OCI-LY7 (cell line): Measurements from ENCODE around the gene NT5M. TPM values are rescaled to one million over a fixed set of nuclear protein-coding genes. Genes with fewer than 3 reads are reported as not detected.

Source experiments
- BruUV-seq: library from RNA; stranded (reverse); fragments of 400-500 nt; replicated peaks from 2 replicates; lab custom pipeline; 2021; lab: Mats Ljungman, UMichigan
- CTCF ChIA-PET: fragments of 300-600 bp; sonication (Branson Sonifier 250); formaldehyde crosslinking; loops from one replicate; lab custom pipeline; 2022; ENCODE audit warnings: antibody characterized with exemption; ENCODE audit not compliant: unreplicated experiment; lab: Charles Lee
- POLR2A ChIA-PET: fragments of 300-600 bp; sonication (Branson Sonifier 250); formaldehyde crosslinking; loops from one replicate; lab custom pipeline; 2022; ENCODE audit warnings: antibody characterized with exemption; lab: Charles Lee
- DNase-seq: peaks from one replicate; pipeline ENCODE4 v3.0.0-alpha.2; 2015; ENCODE audit warnings: low spot score
- H2AFZ ChIP-seq: fragments of 200-600 bp; sonication (generic), shearing (Covaris generic); 2 replicates; pipeline ENCODE4 v1.6.1; 2014; ENCODE audit warnings: mild to moderate bottlenecking, antibody characterized with exemption, low read length, moderate library complexity
- H3K27ac ChIP-seq: fragments of 200-600 bp; sonication (generic); 2 replicates; pipeline ENCODE4 v1.5.1; 2014; ENCODE audit warnings: mixed run types, low read depth, mild to moderate bottlenecking, moderate library complexity, low read length, inconsistent platforms; ENCODE audit not compliant: poor library complexity, severe bottlenecking
- H3K36me3 ChIP-seq: fragments of 200-600 bp; sonication (generic); 2 replicates; pipeline ENCODE4 v1.6.1; 2014; ENCODE audit warnings: mild to moderate bottlenecking, antibody characterized with exemption, low read length, moderate library complexity, mixed read lengths; ENCODE audit not compliant: insufficient read depth
- H3K4me1 ChIP-seq: fragments of 200-600 bp; sonication (generic); 2 replicates; pipeline ENCODE4 v1.5.1; 2014; ENCODE audit warnings: mild to moderate bottlenecking, low read length; ENCODE audit not compliant: insufficient read depth, poor library complexity, severe bottlenecking
- H3K4me2 ChIP-seq: fragments of 200-600 bp; sonication (generic); 2 replicates; pipeline ENCODE4 v1.6.1; 2014; ENCODE audit warnings: mild to moderate bottlenecking, low read length
- H3K4me3 ChIP-seq: fragments of 200-600 bp; sonication (generic); 2 replicates; pipeline ENCODE4 v1.5.1; 2014; ENCODE audit warnings: mild to moderate bottlenecking, low read depth, low read length; ENCODE audit not compliant: poor library complexity, severe bottlenecking
- H3K79me2 ChIP-seq: fragments of 200-600 bp; sonication (generic); 2 replicates; pipeline ENCODE4 v1.6.1; 2016; ENCODE audit warnings: low read depth, mild to moderate bottlenecking, low read length, moderate library complexity, mixed read lengths; ENCODE audit not compliant: insufficient read depth
- H3K9me2 ChIP-seq: fragments of 200-600 bp; sonication (generic); 2 replicates; pipeline ENCODE4 v1.6.1; 2016; ENCODE audit warnings: mild to moderate bottlenecking, low read length, mixed read lengths; ENCODE audit not compliant: insufficient read depth
- H3K9me3 ChIP-seq: fragments of 200-600 bp; sonication (generic); 2 replicates; pipeline ENCODE4 v1.6.1; 2014; ENCODE audit warnings: mild to moderate bottlenecking, mixed run types, low read length, mixed read lengths
- H4K20me1 ChIP-seq: fragments of 200-600 bp; sonication (generic); 2 replicates; pipeline ENCODE4 v1.6.1; 2014; ENCODE audit warnings: mild to moderate bottlenecking, antibody characterized with exemption, low read length, moderate library complexity, mixed read lengths; ENCODE audit not compliant: insufficient read depth
- CTCF ChIP-seq: fragments of 200-600 bp; sonication (generic); conservative IDR thresholded peaks from 2 replicates; pipeline ENCODE4 v1.5.1; 2014; ENCODE audit warnings: mild to moderate bottlenecking, antibody characterized with exemption, low read length, moderate library complexity, mixed read lengths
- EZH2phosphoT487 ChIP-seq: fragments of 200-600 bp; sonication (generic); IDR thresholded peaks from 2 replicates; pipeline ENCODE4 v1.6.1; 2018; ENCODE audit warnings: low read depth, borderline replicate concordance, mild to moderate bottlenecking, mixed run types, antibody characterized with exemption, low read length, moderate library complexity, mixed read lengths
- intact Hi-C: fragments of 100-400 bp; cut with micrococcal nuclease; formaldehyde crosslinking; loops from one replicate; pipeline ENCODE4 v1.10.0; 2022; ENCODE audit not compliant: unreplicated experiment
- total RNA-seq, 2 experiments: library from RNA; depleted of rRNA in 1 of 2; stranded (reverse); fragments of >200 nt in 1 of 2; shearing (Covaris generic) in 1 of 2; gene quantifications; 2 replicates each; pipeline ENCODE4 v1.2.3, GENCODE V29; 2014 to 2022

The NT5M gene
- total RNA-seq, 2 experiments from 2014 or later = 8.2 to 14.0 TPM

- H3K79me2 ChIP-seq = no peaks in the 10 kb centered on the region
- H4K20me1 ChIP-seq = no peaks in the 10 kb centered on the region
- TF ChIP-seq CTCF = no peak
- no TSS peak for BruUV-seq
- no peak overlapping the region for H3K4me2 ChIP-seq
- no peak overlapping the region for H3K27ac ChIP-seq
- no peak for DNase-seq
- no peak overlapping the region for H2AFZ ChIP-seq
- no peaks in the 10 kb centered on the region for H3K4me1 ChIP-seq
- H3K4me3 ChIP-seq = no peak overlapping the region
- CTCF ChIA-PET = no interaction called here
- POLR2A ChIA-PET = interaction anchor here (0.7 kb wide), 1 partner anchor 228 kb away, joined by 5 read pairs; no protein-coding TSS in a partner anchor
- no peaks in the 10 kb centered on the region for H3K36me3 ChIP-seq
- intact Hi-C loops = loop anchor here (1.0 to 5.0 kb wide), 6 partner anchors 45 to 285 kb away; partner anchors contain the start of gene RASD1
- H3K9me3 ChIP-seq = 0 out of 2 replicates have a peak, but pooled peaks cover 8% of the 10 kb centered on the region
- no peaks in the 10 kb centered on the region for H3K9me2 ChIP-seq
Measured at GRCh38 chr17:17356931-17357270, 53.7 kb downstream of the NT5M start.

DNA sequence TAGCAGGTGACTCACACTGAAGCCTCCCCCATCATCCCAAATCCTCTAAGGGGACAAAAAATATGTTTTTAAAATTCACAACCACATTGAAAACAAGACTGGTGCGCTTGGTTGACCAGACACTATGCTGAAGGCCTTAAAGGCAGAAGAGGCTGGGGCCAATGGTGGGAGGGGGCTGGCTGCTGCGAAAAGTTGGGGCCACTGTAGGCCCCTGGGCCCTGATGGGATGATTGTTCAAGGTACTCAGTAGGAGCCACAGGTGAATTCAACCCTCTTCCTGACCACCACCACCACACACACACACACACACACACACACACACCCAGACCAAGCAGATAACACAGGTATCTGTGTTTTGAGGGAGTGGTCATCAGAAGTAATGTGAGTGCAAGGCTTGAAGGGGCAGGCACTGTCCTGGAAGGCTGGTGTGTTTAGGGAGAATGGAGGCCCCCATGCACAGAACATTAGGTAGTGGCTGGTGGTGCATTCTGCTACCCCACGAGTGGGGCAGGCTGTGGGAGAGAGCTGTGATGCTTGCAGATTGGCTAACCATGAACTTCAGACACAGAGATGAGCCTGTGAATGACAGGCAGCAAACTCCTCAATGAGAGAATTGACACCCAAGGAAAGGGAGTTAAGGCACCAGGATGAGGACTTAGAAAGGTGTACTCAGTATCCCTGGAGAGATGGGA is 55.0 kb downstream of the NT5M start:
- BruUV-seq = no TSS peak
- intact Hi-C loops = loop anchor here (5.0 kb wide), 2 partner anchors 44 to 209 kb away; no protein-coding TSS in a partner anchor
- 0 out of 2 replicates have a peak, but pooled peaks cover 8% of the 10 kb centered on the region for H3K9me3 ChIP-seq
- no peaks in the 10 kb centered on the region for H3K36me3 ChIP-seq
- H3K27ac ChIP-seq = no peak overlapping the region
- TF ChIP-seq EZH2phosphoT487 (no peak), CTCF (no peak)
- ChIA-PET CTCF (no interaction called here), POLR2A (no interaction called here)
- no peak overlapping the region for H3K4me3 ChIP-seq
- H3K79me2 ChIP-seq = no peaks in the 10 kb centered on the region
- H3K4me2 ChIP-seq = no peak overlapping the region
- no peaks in the 10 kb centered on the region for H3K9me2 ChIP-seq
- no peak for DNase-seq
- no peaks in the 10 kb centered on the region for H4K20me1 ChIP-seq
- no peak overlapping the region for H2AFZ ChIP-seq
- H3K4me1 ChIP-seq = no peaks in the 10 kb centered on the region

DNA sequence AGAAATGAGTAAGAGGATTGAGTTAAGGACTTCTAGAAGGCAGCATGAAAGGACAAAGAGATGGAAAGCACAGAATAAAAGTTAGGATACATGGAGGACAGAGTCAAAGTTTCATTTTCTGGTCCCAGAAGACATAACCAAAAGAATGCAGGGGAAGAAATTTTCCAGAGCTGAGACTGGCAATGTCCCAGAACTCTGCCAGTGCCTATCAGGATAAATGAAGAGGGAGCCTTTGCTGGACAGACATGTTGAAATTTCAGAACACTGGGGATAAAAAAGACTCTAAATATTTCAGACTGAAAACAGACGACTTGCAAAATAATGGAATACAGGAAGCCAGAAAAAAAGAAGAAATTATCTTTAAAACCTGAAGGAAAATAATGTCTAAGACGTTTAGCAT is 55.7 kb downstream of the NT5M start:
- POLR2A ChIA-PET = no interaction called here
- no peaks in the 10 kb centered on the region for H4K20me1 ChIP-seq
- no peak overlapping the region for H3K27ac ChIP-seq
- no peaks in the 10 kb centered on the region for H3K36me3 ChIP-seq
- CTCF ChIA-PET = no interaction called here
- no TSS peak for BruUV-seq
- 0 out of 2 replicates have a peak, but pooled peaks cover 8% of the 10 kb centered on the region for H3K9me3 ChIP-seq
- H3K4me3 ChIP-seq = no peak overlapping the region
- no peak overlapping the region for H2AFZ ChIP-seq
- TF ChIP-seq CTCF = no peak
- no peak for TF ChIP-seq EZH2phosphoT487
- no peak for DNase-seq
- H3K9me2 ChIP-seq = no peaks in the 10 kb centered on the region
- no peaks in the 10 kb centered on the region for H3K4me1 ChIP-seq
- intact Hi-C loops = loop anchor here (5.0 kb wide), 2 partner anchors 43 to 208 kb away; no protein-coding TSS in a partner anchor
- H3K79me2 ChIP-seq = no peaks in the 10 kb centered on the region
- H3K4me2 ChIP-seq = no peak overlapping the region
